Midbrain (tissue), 1 donor: ENCODE results near the gene ZNF281.
"Not testable (repeated sequence)": the region's sequence is repeated elsewhere in the genome, so short reads cannot be mapped to it uniquely, and the experiment has no call there.

Experiments
- DNase-seq: peaks from one replicate; lab custom pipeline; 2025; lab: John Stamatoyannopoulos, UW

Gene ZNF281

GRCh38 chr1:200428482-200429205, 18.8 kb upstream of the ZNF281 start:
- DNase-seq = no peak

GRCh38 chr1:200427744-200428143, 17.9 kb upstream of the ZNF281 start:
- no peak for DNase-seq

GRCh38 chr1:200426196-200426595, 16.4 kb upstream of the ZNF281 start:
- DNase-seq = no peak

- DNase-seq = no peak
These were observed 13.4 kb upstream of the ZNF281 start for GRCh38 chr1:200423235-200423634.

GRCh38 chr1:200422211-200422610, 12.4 kb upstream of the ZNF281 start:
- DNase-seq = no peak

- DNase-seq = no peak
These were observed 6.2 kb upstream of the ZNF281 start for GRCh38 chr1:200415789-200416593.

- DNase-seq = no peak
These were observed 5.4 kb upstream of the ZNF281 start for GRCh38 chr1:200415227-200415626.

- DNase-seq = no peak
These were observed 4.8 kb upstream of the ZNF281 start for GRCh38 chr1:200414657-200415056.

- DNase-seq = not testable (repeated sequence)
These were observed 3.9 kb upstream of the ZNF281 start for GRCh38 chr1:200413766-200414165.

GRCh38 chr1:200411406-200412257, 1.8 kb upstream of the ZNF281 start:
- no peak for DNase-seq

- DNase-seq = no peak
These were observed 686 bp upstream of the ZNF281 start for GRCh38 chr1:200410566-200410878.

- no peak for DNase-seq
These were observed 554 bp downstream of the ZNF281 start for GRCh38 chr1:200409203-200409760.

- DNase-seq = no peak
These were observed 3.6 kb downstream of the ZNF281 start for GRCh38 chr1:200406161-200406797.

GRCh38 chr1:200405264-200405663, 4.6 kb downstream of the ZNF281 start:
- no peak for DNase-seq

GRCh38 chr1:200401708-200402107, 8.1 kb downstream of the ZNF281 start:
- no peak for DNase-seq

- DNase-seq = no peak
These were observed 8.6 kb downstream of the ZNF281 start for GRCh38 chr1:200401263-200401662.

- peak; percentile 25 for DNase-seq
These were observed 9.3 kb downstream of the ZNF281 start for GRCh38 chr1:200400556-200400955.

GRCh38 chr1:200399860-200400259, 10.0 kb downstream of the ZNF281 start:
- no peak for DNase-seq

GRCh38 chr1:200398373-200398772, 11.5 kb downstream of the ZNF281 start:
- DNase-seq = no peak

GRCh38 chr1:200392625-200393185, 17.1 kb downstream of the ZNF281 start:
- no peak for DNase-seq

GRCh38 chr1:200391747-200392146, 18.1 kb downstream of the ZNF281 start:
- no peak for DNase-seq
